Immature natural killer cell (primary cell): ENCODE measurements around the gene SRP14. TPM values are rescaled to one million over a fixed set of nuclear protein-coding genes. Genes with fewer than 3 reads are reported as not detected.
A peak's percentile ranks its signal among the peaks of the same experiment; 100 is the strongest.
"Not testable (repeated sequence)": the region's sequence is repeated elsewhere in the genome, so short reads cannot be mapped to it uniquely, and the experiment has no call there.

Experiments
- DNase-seq, 3 donors: peaks; one replicate each; pipeline ENCODE4 v3.0.0; 2022; ENCODE audit warnings: mixed read lengths in 1 of 3
- H3K27ac Mint-ChIP-seq, 6 donors: one replicate each; pipeline ENCODE4 v1.8.0; 2020; ENCODE audit warnings: mixed read lengths in 6 of 6, mild to moderate bottlenecking in 5 of 6, inconsistent platforms in 4 of 6, moderate library complexity in 3 of 6
- H3K27me3 Mint-ChIP-seq, 3 donors: one replicate each; pipeline ENCODE4 v1.8.0; 2020 to 2021; ENCODE audit warnings: low read depth in 3 of 3, mild to moderate bottlenecking in 3 of 3, mixed read lengths in 3 of 3, moderate library complexity in 3 of 3, inconsistent platforms in 1 of 3
- H3K36me3 Mint-ChIP-seq, 3 donors: one replicate each; pipeline ENCODE4 v1.8.0; 2020; ENCODE audit warnings: mixed read lengths in 3 of 3, inconsistent platforms in 2 of 3, mild to moderate bottlenecking in 2 of 3
- H3K4me1 Mint-ChIP-seq, 2 donors: one replicate each; pipeline ENCODE4 v1.8.0; 2020; ENCODE audit warnings: inconsistent platforms in 2 of 2, mild to moderate bottlenecking in 2 of 2, mixed read lengths in 2 of 2, moderate library complexity in 1 of 2
- H3K4me3 Mint-ChIP-seq, 5 donors: one replicate each; pipeline ENCODE4 v1.8.0; 2020; ENCODE audit warnings: mild to moderate bottlenecking in 5 of 5, mixed read lengths in 5 of 5, inconsistent platforms in 3 of 5, moderate library complexity in 3 of 5
- H3K9me3 Mint-ChIP-seq, 6 donors: one replicate each; pipeline ENCODE4 v1.8.0; 2020; ENCODE audit warnings: mild to moderate bottlenecking in 6 of 6, mixed read lengths in 6 of 6, inconsistent platforms in 4 of 6, moderate library complexity in 3 of 6
- polyA plus RNA-seq, 3 donors: library from polyadenylated mRNA; unstranded; fragments of 300-500 nt; fragmentation: Illumina TruSeq; gene quantifications; one replicate each; pipeline ENCODE4 v1.2.3, GENCODE V29; 2021

Gene SRP14
- polyA plus RNA-seq, 3 donors from 2014 or later = 744 to 1,102 (median 786) TPM

DNA sequence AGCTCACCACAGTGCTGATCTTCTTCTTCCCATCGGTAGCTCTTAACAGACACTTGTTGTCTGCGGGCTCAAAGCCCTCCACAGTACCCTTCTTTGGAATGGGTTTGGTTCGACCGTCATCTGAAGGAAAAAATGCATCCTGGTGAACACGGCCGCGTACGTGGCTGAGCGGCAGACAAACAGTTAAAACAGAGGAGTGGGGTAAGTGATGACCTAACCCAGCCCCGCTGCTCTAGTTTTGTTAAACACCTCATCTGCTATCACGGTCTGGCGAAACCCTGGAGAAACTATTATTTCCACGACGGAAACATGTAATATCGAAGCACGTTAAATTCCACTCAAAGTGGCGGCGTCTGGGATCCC is 725 bp downstream of the SRP14 start:
- DNase-seq = no peak
- Mint-ChIP-seq H3K4me1 (peaks cover 34 to 51% of the 10 kb centered on the region in 2 donors), H3K36me3 (peaks cover 12 to 31% (median 22%) of the 10 kb centered on the region in 3 donors), H3K4me3 (peak overlapping the region; percentile 95 to 100 (median 99)), H3K9me3 (no peaks in the 10 kb centered on the region), H3K27me3 (peaks cover 0 to 5% (median 2%) of the 10 kb centered on the region in 3 donors), H3K27ac (peak overlapping the region; percentile 91 to 99 (median 98))

DNA sequence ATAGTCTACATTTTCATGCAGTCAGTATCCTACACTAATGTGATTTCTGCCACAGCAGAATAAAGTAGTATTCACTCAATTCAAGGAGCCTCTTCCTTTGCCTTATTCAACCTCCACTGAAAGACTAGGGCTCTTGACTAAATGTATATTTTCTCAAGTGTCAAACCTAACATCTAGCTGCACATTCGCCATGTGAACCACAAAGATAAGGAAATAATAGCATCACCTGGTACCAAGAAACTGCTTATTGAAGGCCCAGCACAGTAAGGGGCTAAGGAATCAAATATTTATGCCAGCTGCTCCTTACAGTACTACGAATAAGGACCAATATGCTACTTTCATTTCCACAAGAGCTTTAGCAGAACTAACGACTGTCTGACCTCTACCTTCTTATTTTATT is 1.3 kb downstream of the SRP14 start:
- DNase-seq = no peak
- Mint-ChIP-seq H3K36me3 (peaks cover 17 to 37% (median 26%) of the 10 kb centered on the region in 3 donors), H3K4me3 (peak overlapping the region; percentile 95 to 100 (median 99)), H3K9me3 (no peaks in the 10 kb centered on the region), H3K4me1 (peaks cover 34 to 51% of the 10 kb centered on the region in 2 donors), H3K27me3 (peaks cover 0 to 5% (median 2%) of the 10 kb centered on the region in 3 donors), H3K27ac (peak overlapping the region; percentile 91 to 99 (median 98))

- not testable (repeated sequence) for DNase-seq, H3K4me3 Mint-ChIP-seq, H3K27ac Mint-ChIP-seq, H3K27me3 Mint-ChIP-seq, H3K9me3 Mint-ChIP-seq
- Mint-ChIP-seq H3K4me1 (peaks cover 31 to 47% of the 10 kb centered on the region in 2 donors), H3K36me3 (peaks cover 22 to 48% (median 38%) of the 10 kb centered on the region in 3 donors)
Measured at GRCh38 chr15:40035182-40035581, 3.8 kb downstream of the SRP14 start.

GRCh38 chr15:40034186-40034946 is 4.6 kb downstream of the SRP14 start:
- DNase-seq = no peak
- no peaks in the 10 kb centered on the region for H3K9me3 Mint-ChIP-seq
- no peak overlapping the region for H3K4me3 Mint-ChIP-seq
- H3K27me3 Mint-ChIP-seq = peaks cover 0 to 5% (median 4%) of the 10 kb centered on the region in 3 donors
- H3K27ac Mint-ChIP-seq = peak overlapping the region in 2 of 6 donors; percentile 26 to 34
- H3K36me3 Mint-ChIP-seq = peaks cover 27 to 54% (median 41%) of the 10 kb centered on the region in 3 donors
- H3K4me1 Mint-ChIP-seq = peaks cover 26 to 41% of the 10 kb centered on the region in 2 donors

DNA sequence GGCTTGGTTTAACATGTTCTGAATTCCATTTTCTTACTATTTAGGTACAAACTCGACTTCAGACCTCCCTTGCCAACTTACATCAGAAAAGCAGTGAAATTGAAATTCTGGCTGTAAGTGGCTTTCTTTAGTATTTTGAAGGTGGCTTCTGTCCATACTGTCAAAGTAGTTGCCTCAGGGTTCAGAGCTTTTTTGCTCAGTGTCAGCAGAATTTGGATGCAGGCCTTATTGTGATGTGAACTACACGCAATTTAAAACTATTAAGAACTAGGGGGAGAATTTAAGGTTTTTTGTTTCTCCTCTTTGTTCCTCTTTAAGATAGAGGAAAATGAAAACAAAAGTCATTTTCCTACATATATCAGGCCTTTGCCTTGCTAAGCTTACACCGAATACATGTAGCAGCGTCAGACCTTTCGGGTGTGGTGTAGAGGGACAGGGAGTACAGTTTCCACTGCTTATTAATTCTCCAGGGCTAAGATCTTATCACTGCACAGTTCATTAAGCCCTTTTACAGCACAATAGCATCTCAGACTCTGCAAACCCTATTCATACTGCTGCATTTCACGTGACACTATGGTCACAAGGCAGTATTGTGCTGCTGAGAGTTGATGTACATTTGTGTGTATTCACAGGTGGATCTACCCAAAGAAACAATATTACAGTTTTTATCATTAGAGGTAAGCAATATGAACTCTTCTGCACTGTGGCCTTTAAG is 6.7 kb downstream of the SRP14 start:
- Mint-ChIP-seq H3K27me3 (peaks cover 0 to 2% (median 0%) of the 10 kb centered on the region in 3 donors), H3K4me3 (no peak overlapping the region), H3K27ac (no peak overlapping the region), H3K9me3 (no peaks in the 10 kb centered on the region), H3K4me1 (peaks cover 9 to 21% of the 10 kb centered on the region in 2 donors), H3K36me3 (peaks cover 27 to 63% (median 37%) of the 10 kb centered on the region in 3 donors)
- no peak for DNase-seq

DNA sequence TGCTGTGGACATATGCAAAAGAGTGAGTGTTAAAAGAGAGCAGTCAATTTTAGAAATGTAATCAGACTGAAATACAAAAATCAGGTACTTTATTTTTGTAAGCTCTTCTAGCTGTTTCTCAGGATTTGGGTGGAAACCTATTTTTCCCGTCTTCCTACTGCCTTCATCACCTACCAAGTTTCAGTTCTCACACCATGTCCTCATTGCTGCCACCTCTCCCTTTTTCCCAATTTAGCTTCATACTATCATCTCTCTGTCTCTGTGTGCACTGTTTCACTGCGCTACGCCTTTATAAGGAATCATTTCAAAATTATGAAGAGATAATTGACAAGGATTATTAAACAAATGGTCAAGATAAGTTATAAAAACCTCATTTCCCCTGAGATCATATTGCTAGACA is 7.7 kb downstream of the SRP14 start:
- peaks cover 4 to 11% of the 10 kb centered on the region in 2 donors for H3K4me1 Mint-ChIP-seq
- no peak overlapping the region for H3K4me3 Mint-ChIP-seq
- H3K9me3 Mint-ChIP-seq = no peaks in the 10 kb centered on the region
- peak overlapping the region in 2 of 6 donors; percentile 9 to 67 for H3K27ac Mint-ChIP-seq
- H3K36me3 Mint-ChIP-seq = peaks cover 21 to 56% (median 29%) of the 10 kb centered on the region in 3 donors
- no peak for DNase-seq
- peaks cover 0 to 2% (median 0%) of the 10 kb centered on the region in 3 donors for H3K27me3 Mint-ChIP-seq

DNA sequence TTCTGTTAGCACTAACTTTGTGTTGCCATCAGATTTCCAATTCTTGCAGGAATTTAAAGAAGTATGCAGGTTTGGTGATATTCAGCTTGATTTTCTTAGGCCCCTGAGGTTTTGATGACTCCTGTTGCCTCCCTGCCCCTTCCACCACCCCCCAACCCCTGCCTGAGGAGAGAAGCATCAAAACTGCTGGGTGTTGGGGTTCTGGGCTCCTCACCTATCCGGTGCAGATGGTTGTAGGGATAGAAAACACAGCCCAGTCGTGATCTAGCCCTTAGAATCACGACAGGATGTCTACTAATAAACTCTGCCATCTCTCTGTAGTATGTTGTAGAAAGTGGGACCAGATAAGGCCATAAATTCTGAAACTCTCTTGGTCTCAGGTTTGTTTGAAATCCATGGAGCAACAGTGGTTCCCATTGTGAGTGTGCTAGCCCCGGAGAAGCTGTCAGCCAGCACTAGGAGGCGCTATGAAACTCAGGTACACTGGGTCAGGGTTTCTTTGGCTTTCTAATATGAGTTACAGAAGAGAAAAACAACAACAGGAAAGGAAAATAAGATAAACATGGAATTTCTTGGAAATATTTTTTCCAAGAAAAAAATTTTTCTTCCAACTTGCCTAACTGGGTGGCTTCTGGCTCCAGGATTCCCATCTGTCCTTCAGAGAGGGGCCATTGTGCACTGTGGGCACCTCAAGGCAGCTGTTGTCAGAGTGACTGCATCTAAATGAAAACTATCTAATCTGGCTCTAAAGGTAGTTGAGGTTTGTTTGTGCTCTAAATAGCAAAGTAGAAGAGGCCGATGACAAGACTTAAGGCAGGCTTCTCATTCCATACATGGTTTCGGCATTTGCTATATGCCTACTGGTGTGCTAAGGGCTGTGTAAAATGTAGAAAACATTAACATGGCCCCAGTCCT is 8.7 kb downstream of the SRP14 start:
- Mint-ChIP-seq H3K4me3 (no peak overlapping the region), H3K4me1 (peaks cover 4 to 11% of the 10 kb centered on the region in 2 donors), H3K9me3 (no peaks in the 10 kb centered on the region), H3K27me3 (peaks cover 0 to 2% (median 0%) of the 10 kb centered on the region in 3 donors), H3K27ac (peak overlapping the region in 1 of 6 donors; percentile 30), H3K36me3 (peaks cover 19 to 50% (median 27%) of the 10 kb centered on the region in 3 donors)
- no peak for DNase-seq

DNA sequence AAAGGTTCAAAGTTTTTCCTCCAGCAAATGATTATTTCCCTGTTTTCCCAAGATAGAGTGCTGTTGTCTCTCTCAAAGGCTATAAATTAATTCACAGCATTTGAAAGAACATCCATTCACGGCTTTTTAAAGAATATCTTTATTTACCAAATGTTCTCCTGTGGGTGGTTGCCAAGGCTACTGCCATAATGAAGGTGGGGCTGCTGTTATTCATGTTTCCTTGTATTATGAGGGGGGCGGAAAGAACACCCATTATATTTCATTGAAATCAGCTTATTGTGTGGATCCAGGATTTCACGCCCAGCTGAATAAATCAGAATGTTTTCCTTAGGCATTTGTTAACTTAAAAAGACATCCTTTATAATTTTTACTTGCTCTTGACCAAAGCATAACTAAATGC is 10.1 kb downstream of the SRP14 start:
- H3K4me1 Mint-ChIP-seq = no peaks in the 10 kb centered on the region
- peaks cover 25 to 47% (median 29%) of the 10 kb centered on the region in 3 donors for H3K36me3 Mint-ChIP-seq
- DNase-seq = no peak
- H3K9me3 Mint-ChIP-seq = no peaks in the 10 kb centered on the region
- H3K27me3 Mint-ChIP-seq = peaks cover 0 to 2% (median 0%) of the 10 kb centered on the region in 3 donors
- H3K27ac Mint-ChIP-seq = peak overlapping the region in 1 of 6 donors; percentile 20
- no peak overlapping the region for H3K4me3 Mint-ChIP-seq

DNA sequence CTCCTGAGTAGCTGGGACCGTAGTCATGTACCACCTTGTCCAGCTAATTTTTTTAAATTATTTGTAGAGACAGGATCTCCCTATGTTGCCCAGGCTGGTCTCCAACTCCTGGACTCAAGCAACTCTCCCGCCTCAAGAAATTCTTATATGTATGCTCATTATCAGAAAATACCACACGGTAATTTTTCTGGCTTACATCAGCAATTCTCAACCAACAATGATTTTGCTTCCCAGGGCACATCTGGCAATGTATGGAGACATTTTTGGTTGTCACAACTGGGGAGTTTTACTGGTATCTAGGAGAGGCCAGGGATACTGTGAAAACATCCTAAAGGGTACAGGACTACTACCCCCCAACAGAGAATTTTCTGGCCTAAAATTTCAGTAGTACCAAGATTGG is 10.8 kb downstream of the SRP14 start:
- DNase-seq = no peak
- H3K4me1 Mint-ChIP-seq = no peaks in the 10 kb centered on the region
- H3K4me3 Mint-ChIP-seq = no peak overlapping the region
- H3K27me3 Mint-ChIP-seq = peaks cover 0 to 2% (median 0%) of the 10 kb centered on the region in 3 donors
- H3K27ac Mint-ChIP-seq = no peak overlapping the region
- no peaks in the 10 kb centered on the region for H3K9me3 Mint-ChIP-seq
- peaks cover 28 to 50% (median 35%) of the 10 kb centered on the region in 3 donors for H3K36me3 Mint-ChIP-seq

- Mint-ChIP-seq H3K27ac (no peak overlapping the region), H3K27me3 (peaks cover 0 to 2% (median 0%) of the 10 kb centered on the region in 3 donors), H3K9me3 (peaks cover 0 to 6% (median 0%) of the 10 kb centered on the region in 6 donors), H3K36me3 (peaks cover 42 to 79% (median 50%) of the 10 kb centered on the region in 3 donors), H3K4me3 (no peak overlapping the region), H3K4me1 (no peaks in the 10 kb centered on the region)
- no peak for DNase-seq
Measured at GRCh38 chr15:40016224-40016865, 22.6 kb downstream of the SRP14 start.

- Mint-ChIP-seq H3K4me3 (no peak overlapping the region), H3K27ac (no peak overlapping the region), H3K27me3 (peaks cover 0 to 2% (median 0%) of the 10 kb centered on the region in 3 donors), H3K36me3 (peaks cover 42 to 85% (median 51%) of the 10 kb centered on the region in 3 donors), H3K4me1 (no peaks in the 10 kb centered on the region), H3K9me3 (peaks cover 0 to 6% (median 0%) of the 10 kb centered on the region in 6 donors)
- DNase-seq = no peak
Measured at GRCh38 chr15:40014390-40014789, 24.6 kb downstream of the SRP14 start.

DNA sequence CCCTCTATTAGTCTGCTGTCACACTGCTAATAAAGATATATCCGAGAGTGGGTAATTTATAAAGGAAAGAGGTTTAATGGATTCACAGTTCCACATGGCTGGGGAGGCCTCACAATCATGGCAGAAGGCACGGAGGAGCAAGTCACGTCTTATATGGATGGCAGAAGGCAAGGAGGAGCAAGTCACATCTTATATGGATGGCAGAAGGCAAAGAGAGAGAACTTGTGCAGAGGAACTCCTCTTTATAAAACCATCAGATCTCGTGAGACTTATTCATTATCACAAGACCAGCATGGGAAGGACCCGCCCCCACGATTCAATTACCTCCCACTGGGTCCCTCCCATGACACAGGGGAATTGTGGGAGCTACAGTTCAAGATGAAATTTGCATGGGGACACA is 25.6 kb downstream of the SRP14 start:
- peaks cover 47 to 82% (median 52%) of the 10 kb centered on the region in 3 donors for H3K36me3 Mint-ChIP-seq
- not testable (repeated sequence) for H3K4me1 Mint-ChIP-seq, DNase-seq, H3K4me3 Mint-ChIP-seq, H3K27me3 Mint-ChIP-seq, H3K27ac Mint-ChIP-seq, H3K9me3 Mint-ChIP-seq

DNA sequence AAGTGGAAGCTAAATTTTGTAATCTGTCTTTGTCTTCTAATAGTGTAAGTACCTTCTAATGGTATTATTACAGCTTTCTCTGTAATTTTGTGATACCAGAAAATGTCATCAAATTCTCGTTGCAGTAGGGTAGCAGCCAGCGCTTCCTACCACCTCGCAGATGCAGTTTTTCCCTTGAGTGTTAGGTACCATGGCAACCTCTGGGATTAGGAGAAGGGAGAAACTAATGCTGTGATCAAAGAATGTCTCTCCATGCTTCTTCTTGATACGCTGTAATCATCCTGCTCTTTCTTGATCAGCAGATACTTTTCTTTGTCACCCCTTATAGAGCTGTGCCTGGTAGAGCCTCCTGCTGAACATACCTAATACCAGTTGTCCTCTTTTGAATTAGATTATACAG is 27.7 kb downstream of the SRP14 start:
- Mint-ChIP-seq H3K27ac (no peak overlapping the region), H3K27me3 (no peaks in the 10 kb centered on the region), H3K4me3 (no peak overlapping the region), H3K4me1 (no peaks in the 10 kb centered on the region), H3K9me3 (peaks cover 0 to 6% (median 0%) of the 10 kb centered on the region in 6 donors), H3K36me3 (peaks cover 49 to 77% (median 52%) of the 10 kb centered on the region in 3 donors)
- no peak for DNase-seq
